GM06990 (cell line): Measurements from ENCODE around the gene RTL10.

ENCODE experiments used
- DNase-seq: peaks from one replicate; pipeline ENCODE4 v3.0.0-alpha.2; 2011; ENCODE audit not compliant: insufficient read length; ENCODE audit errors: extremely low read depth
- H3K27me3 ChIP-seq: replicated peaks from 2 replicates; pipeline ENCODE4 v1.6.0; 2011; ENCODE audit warnings: low read length; ENCODE audit not compliant: control insufficient read depth, insufficient read depth
- H3K36me3 ChIP-seq: 2 replicates; pipeline ENCODE4 v1.5.1; 2011; ENCODE audit warnings: low read length; ENCODE audit not compliant: control insufficient read depth, insufficient read depth
- H3K4me3 ChIP-seq: replicated peaks from 2 replicates; pipeline ENCODE4 v1.5.1; 2011; ENCODE audit warnings: low read depth, mild to moderate bottlenecking, control low read depth, low read length
- CTCF ChIP-seq: IDR thresholded peaks from 2 replicates; pipeline ENCODE4 v1.5.1; 2011; ENCODE audit warnings: low read length, control low read depth, mild to moderate bottlenecking, inconsistent platforms; ENCODE audit not compliant: insufficient read depth, poor library complexity, severe bottlenecking

Gene RTL10

DNA sequence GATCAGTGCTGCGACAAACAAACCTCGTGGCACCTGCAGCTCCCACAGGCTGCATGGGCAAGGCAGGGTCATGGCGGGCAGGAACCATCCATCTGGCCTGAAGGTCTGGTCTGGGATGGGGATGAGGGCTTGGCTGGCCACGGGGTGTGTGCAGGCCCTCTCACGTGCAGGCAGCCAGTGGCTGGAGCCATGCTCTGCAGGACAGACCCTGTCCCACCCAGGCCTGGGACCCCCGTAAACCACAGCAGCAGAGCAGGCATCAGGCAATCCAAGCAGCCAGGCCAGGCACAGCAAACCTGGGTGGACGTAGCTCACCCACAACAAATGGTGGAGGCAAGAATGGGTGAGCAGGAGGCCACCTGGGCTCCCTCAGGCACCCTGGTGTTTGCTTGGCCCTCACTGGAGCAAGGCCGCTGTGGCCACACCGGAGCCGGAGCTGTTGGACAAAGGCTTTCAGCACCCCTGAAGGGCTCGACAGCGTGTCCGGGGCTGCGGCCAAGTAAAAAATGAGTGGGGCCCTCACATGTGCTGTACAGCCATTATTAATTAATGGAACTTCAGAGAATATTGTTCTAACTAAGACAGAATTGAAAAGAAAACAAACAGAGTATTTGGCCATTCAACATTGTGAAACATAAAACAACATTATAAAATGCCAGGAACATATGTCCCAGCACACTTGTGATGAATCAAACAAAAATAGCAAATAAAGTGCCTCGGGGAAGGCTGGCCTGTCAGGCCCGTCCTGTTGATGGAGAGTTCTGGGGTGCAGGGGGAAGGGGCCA lies 24.0 kb upstream of the RTL10 start:
- no peak for TF ChIP-seq CTCF
- no peaks in the 10 kb centered on the region for H3K36me3 ChIP-seq

DNA sequence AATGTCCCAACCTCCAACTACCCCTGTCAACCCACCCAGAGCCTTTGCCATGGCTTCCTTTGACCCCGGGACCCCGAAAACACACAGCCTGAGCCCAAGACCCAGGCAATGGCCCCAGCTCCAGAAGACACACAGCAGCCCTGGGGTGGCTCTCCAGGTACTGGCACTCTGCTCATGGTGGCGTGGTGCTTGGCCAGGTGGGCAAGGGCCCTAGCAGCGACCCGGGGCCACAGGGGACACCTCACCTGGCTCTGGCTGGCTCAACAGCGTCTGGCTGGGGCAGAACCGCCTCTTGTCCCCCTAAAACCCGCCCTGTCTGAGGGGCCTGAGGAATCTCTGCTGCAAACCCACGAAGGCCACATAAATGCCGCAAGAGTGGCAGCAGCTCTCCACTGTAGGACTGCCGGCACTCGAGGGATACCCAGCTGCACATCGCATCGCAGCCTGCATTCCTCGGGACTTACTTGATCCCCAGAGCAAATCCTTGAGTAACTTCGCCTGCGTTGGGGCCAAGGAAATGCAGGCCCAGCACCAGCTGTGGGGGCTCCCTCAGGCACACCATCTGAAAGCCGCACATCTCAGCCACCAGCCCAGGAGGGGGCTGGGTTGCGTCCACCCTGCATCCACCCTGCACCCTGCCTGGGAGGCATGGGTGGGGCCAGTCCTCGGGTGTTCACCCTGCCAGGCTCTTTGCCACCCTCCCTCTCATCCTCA lies 23.1 kb upstream of the RTL10 start:
- no peak for DNase-seq
- no peaks in the 10 kb centered on the region for H3K36me3 ChIP-seq
- H3K4me3 ChIP-seq: no peak overlapping the region
- no peak for TF ChIP-seq CTCF
- no peaks in the 10 kb centered on the region for H3K27me3 ChIP-seq

More for the DNA sequence above, 24.0 kb upstream of the RTL10 start:
- DNase-seq: no peak
- Histone ChIP-seq H3K4me3 (no peak overlapping the region), H3K27me3 (no peaks in the 10 kb centered on the region)

GRCh38 chr22:19876941-19877625 lies 22.4 kb upstream of the RTL10 start:
- no peaks in the 10 kb centered on the region for H3K27me3 ChIP-seq
- no peak for DNase-seq
- H3K4me3 ChIP-seq: no peak overlapping the region
- TF ChIP-seq CTCF: no peak
- H3K36me3 ChIP-seq: no peaks in the 10 kb centered on the region

- no peaks in the 10 kb centered on the region for H3K27me3 ChIP-seq
- H3K36me3 ChIP-seq: no peaks in the 10 kb centered on the region
- TF ChIP-seq CTCF: no peak
- H3K4me3 ChIP-seq: no peak overlapping the region
- DNase-seq: peak; percentile 4
These were observed 21.8 kb upstream of the RTL10 start for GRCh38 chr22:19876314-19876940.

GRCh38 chr22:19875531-19876313 lies 21.0 kb upstream of the RTL10 start:
- peak; percentile 2 for DNase-seq
- Histone ChIP-seq H3K27me3 (no peaks in the 10 kb centered on the region), H3K36me3 (no peaks in the 10 kb centered on the region), H3K4me3 (no peak overlapping the region)
- no peak for TF ChIP-seq CTCF
